ENCODE data around the gene COL23A1. TPM values are rescaled to one million over a fixed set of nuclear protein-coding genes. Genes with fewer than 3 reads are reported as not detected.

Gene COL23A1
- total and polyA plus RNA-seq, 2 of the 8 experiments (the other 6 are each of a cell fraction or from before 2014, with no cell fraction given): 3.1 to 4.7 TPM

DNA sequence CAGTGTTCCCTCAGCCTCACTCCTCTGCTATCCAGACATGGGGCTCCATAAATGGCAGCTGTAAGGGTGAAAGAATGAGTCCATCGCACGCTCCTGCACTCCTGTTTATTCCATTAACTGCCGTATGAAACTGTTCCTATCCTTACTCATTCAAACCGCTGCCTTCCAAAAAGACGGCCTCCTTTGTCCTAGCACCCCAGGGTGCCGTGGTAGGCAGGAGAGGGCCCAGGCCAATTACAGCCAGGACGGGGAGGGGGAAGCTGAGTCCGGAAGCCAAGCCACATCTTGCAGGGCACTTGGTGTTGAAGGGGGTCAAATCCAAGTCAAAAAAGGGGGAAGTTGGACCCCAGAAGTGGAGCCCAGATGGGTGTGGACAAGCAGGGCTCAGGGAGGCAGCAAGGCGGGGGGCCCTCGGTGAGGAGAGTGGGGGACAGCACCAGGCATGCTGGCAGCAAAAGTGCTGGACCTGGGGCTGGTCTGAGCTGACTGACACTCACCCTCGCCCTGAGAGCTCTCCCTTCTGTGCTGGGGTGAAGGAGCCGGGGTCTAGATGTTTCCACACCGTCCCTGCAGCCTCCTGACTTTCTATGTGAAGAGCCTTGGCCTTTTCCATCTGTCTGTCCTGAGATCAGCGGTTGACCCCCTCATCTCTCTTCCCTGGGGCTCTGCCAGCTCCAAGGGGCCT is 63.3 kb downstream of the COL23A1 start:
- Histone ChIP-seq H3K4me3 (ENCODE audit: extremely low read depth in 1 of 4, insufficient read depth in 2 of 4, low read depth in 3 of 4, low read length in 4 of 4) (no peak overlapping the region), H3K36me3 (ENCODE audit: control insufficient read depth in 2 of 4, insufficient read depth in 4 of 4, low read length in 3 of 4) (no peaks in the 10 kb centered on the region), H3K4ac (replicated peaks; ENCODE audit: insufficient read length, low read depth, low read length) (no peak overlapping the region), H3K4me1 (replicated peaks in 1 of 4; ENCODE audit: control insufficient read depth in 3 of 4, insufficient read depth in 4 of 4, low read length in 3 of 4) (peaks cover 0 to 20% (median 13%) of the 10 kb centered on the region in 4 experiments; a peak in 6 of 7 replicates), H2BK5ac (ENCODE audit: low read depth, low read length) (0 out of 2 replicates have a peak overlapping the region, but pooled peaks have one; percentile 11), H3K18ac (ENCODE audit: extremely low read depth, low read length) (peak overlapping the region; percentile 48), H4K8ac (ENCODE audit: extremely low read depth, insufficient read depth, low read length) (peak overlapping the region; percentile 58; the same call in 1 of the 2 replicates), H3K27ac (ENCODE audit: low read depth, low read length) (no peak overlapping the region), H3K79me2 (ENCODE audit: control insufficient read depth in 1 of 2, insufficient read depth in 2 of 2, low read length in 2 of 2) (no peaks in the 10 kb centered on the region), H2BK20ac (ENCODE audit: low read length) (peak overlapping the region; percentile 72; the same call in 1 of the 2 replicates), H2BK15ac (ENCODE audit: low read length) (peak overlapping the region; percentile 47; the same call in 1 of the 2 replicates), H2BK120ac (replicated peaks; ENCODE audit: low read depth, low read length) (no peak overlapping the region), H4K20me1 (replicated peaks in 1 of 2; ENCODE audit: control insufficient read depth in 1 of 2, insufficient read depth in 2 of 2, low read length in 2 of 2) (peaks cover 0 to 2% of the 10 kb centered on the region in 2 experiments), H3K79me1 (ENCODE audit: low read depth, low read length) (no peaks in the 10 kb centered on the region), H3K56ac (replicated peaks; ENCODE audit: insufficient read length, low read depth, low read length) (no peak overlapping the region), H3K9ac (replicated peaks in 1 of 4; ENCODE audit: extremely low read depth in 1 of 4, low read depth in 3 of 4, low read length in 3 of 4) (no peak overlapping the region), H3K23me2 (ENCODE audit: low read depth, low read length) (no peaks in the 10 kb centered on the region), H3K23ac (ENCODE audit: insufficient read length) (no peak overlapping the region), H2BK12ac (ENCODE audit: low read depth, low read length) (peak overlapping the region; percentile 35; the same call in 1 of the 2 replicates), H3K27me3 (replicated peaks in 1 of 4; ENCODE audit: control insufficient read depth in 3 of 4, extremely low read depth in 1 of 4, insufficient read depth in 3 of 4, low read length in 3 of 4) (no peaks in the 10 kb centered on the region; a peak in 1 of 7 replicates), H3K9me3 (ENCODE audit: insufficient read depth in 2 of 2, low read depth in 1 of 2, low read length in 1 of 2) (no peaks in the 10 kb centered on the region; a peak in 1 of 4 replicates), H3K4me2 (ENCODE audit: insufficient read depth in 1 of 2, low read depth in 2 of 2, low read length in 2 of 2) (peak overlapping the region; percentile 45 to 46; a peak in 2 of 4 replicates), H3K14ac (ENCODE audit: insufficient read length) (no peak overlapping the region), H4K91ac (replicated peaks; ENCODE audit: insufficient read length, low read length) (peak overlapping the region; percentile 41), H2AFZ (ENCODE audit: low read length) (0 out of 2 replicates have a peak overlapping the region, but pooled peaks have one; percentile 27), H2AK5ac (ENCODE audit: low read depth, low read length) (no peak overlapping the region), H4K5ac (ENCODE audit: insufficient read length, low read depth, low read length) (no peak overlapping the region)
- FAIRE-seq: no peak
- TF ChIP-seq MAFK (IDR thresholded peaks at IDR 0.05; ENCODE audit: low read depth, low read length): no peak
- no peak for TF ChIP-seq SRF (IDR thresholded peaks at IDR 0.05; ENCODE audit: low read depth, low read length)
- TF ChIP-seq, protein P1, sequence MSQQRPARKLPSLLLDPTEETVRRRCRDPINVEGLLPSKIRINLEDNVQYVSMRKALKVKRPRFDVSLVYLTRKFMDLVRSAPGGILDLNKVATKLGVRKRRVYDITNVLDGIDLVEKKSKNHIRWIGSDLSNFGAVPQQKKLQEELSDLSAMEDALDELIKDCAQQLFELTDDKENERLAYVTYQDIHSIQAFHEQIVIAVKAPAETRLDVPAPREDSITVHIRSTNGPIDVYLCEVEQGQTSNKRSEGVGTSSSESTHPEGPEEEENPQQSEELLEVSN (IDR thresholded peaks at IDR 0.05): no peak
- TF ChIP-seq, protein P2, sequence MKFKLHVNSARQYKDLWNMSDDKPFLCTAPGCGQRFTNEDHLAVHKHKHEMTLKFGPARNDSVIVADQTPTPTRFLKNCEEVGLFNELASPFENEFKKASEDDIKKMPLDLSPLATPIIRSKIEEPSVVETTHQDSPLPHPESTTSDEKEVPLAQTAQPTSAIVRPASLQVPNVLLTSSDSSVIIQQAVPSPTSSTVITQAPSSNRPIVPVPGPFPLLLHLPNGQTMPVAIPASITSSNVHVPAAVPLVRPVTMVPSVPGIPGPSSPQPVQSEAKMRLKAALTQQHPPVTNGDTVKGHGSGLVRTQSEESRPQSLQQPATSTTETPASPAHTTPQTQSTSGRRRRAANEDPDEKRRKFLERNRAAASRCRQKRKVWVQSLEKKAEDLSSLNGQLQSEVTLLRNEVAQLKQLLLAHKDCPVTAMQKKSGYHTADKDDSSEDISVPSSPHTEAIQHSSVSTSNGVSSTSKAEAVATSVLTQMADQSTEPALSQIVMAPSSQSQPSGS (IDR thresholded peaks at IDR 0.05; ENCODE audit: low read length): no peak
- TF ChIP-seq POLR2AphosphoS5 (IDR thresholded peaks at IDR 0.05; ENCODE audit: low read depth, low read length): no peak
- no peak for TF ChIP-seq SAP30 (IDR thresholded peaks at IDR 0.05; ENCODE audit: insufficient read depth, insufficient replicate concordance, low read length)
- 74% methylated on average over 13 of the region's 14 CpGs; no CpG with 5 or more reads in 1 of the 2 experiments for WGBS, 2 experiments (ENCODE audit: extremely low coverage in 1 of 2, insufficient coverage in 1 of 2, insufficient read length in 1 of 2, insufficient replicate concordance in 2 of 2, low coverage in 1 of 2, low lambda C conversion rate in 2 of 2, missing lambda C conversion rate in 1 of 2)
- POLR2A ChIA-PET (ENCODE audit: partially characterized antibody): interaction anchor here (1.0 to 1.2 kb wide), 2 partner anchors 8 to 17 kb away, joined by 3 read pairs; no protein-coding TSS in a partner anchor
- CTCF ChIA-PET (ENCODE audit: partially characterized antibody): interaction anchor here (0.5 to 1.6 kb wide), 5 partner anchors 11 to 342 kb away, joined by 3 to 6 read pairs (median 3); no protein-coding TSS in a partner anchor
- DNase-seq (ENCODE audit: low read depth in 1 of 2, low spot score in 2 of 2): no peak

Measured in H1 (cell line).